Psoas muscle (tissue), 8 donors: ENCODE measurements around the gene EIF2S1. TPM values are rescaled to one million over a fixed set of nuclear protein-coding genes. Genes with fewer than 3 reads are reported as not detected.

Source experiments
- ATAC-seq, 4 donors: fragments of 200-7000 bp; cut with Tn5 transposase; one replicate each; pipeline ENCODE4 v1.9.1; 2020; ENCODE audit warnings: moderate library complexity in 3 of 4, mild to moderate bottlenecking in 2 of 4
- DNase-seq, 2 donors: peaks; one replicate each; pipeline ENCODE4 v3.0.0-alpha.2; 2020
- H3K27ac ChIP-seq: fragments of 200-600 bp; one replicate; pipeline ENCODE4 v1.8.0; 2022
- H3K27me3 ChIP-seq, 3 donors: fragments of 200-600 bp in 1 of 3; one replicate each; pipeline versions ENCODE4 v1.6.1 to v1.8.0; 2013 to 2022; ENCODE audit warnings: low read length in 2 of 3, mild to moderate bottlenecking in 2 of 3, moderate library complexity in 1 of 3; ENCODE audit not compliant: insufficient read depth in 3 of 3
- H3K36me3 ChIP-seq, 2 donors: fragments of 200-600 bp in 1 of 2; one replicate each; pipeline versions ENCODE4 v1.6.1 to v1.8.0; 2013 to 2022; ENCODE audit warnings: low read depth in 1 of 2, mild to moderate bottlenecking in 1 of 2, moderate library complexity in 1 of 2; ENCODE audit not compliant: insufficient read depth in 1 of 2
- H3K4me1 ChIP-seq: fragments of 200-600 bp; one replicate; pipeline ENCODE4 v1.8.0; 2022
- H3K4me3 ChIP-seq: fragments of 200-600 bp; one replicate; pipeline ENCODE4 v1.8.0; 2022; ENCODE audit warnings: mild to moderate bottlenecking
- H3K9me3 ChIP-seq: fragments of 200-600 bp; one replicate; pipeline ENCODE4 v1.8.0; 2022
- CTCF ChIP-seq: fragments of 200-600 bp; IDR thresholded peaks from one replicate; pipeline ENCODE4 v1.8.0; 2022; ENCODE audit warnings: antibody characterized with exemption
- WGBS, 3 donors: extraction: QIAGEN DNeasy Blood & Tissue Kit; methylation state at CpG; one replicate each; pipeline versions ENCODE4 v1.1.6 to v1.1.7; 2013; 5-methylcytosine and 5-hydroxymethylcytosine counted together
- intact Hi-C, 2 donors: fragments of 100-400 bp; cut with DNase I; formaldehyde crosslinking; loops; one replicate each; pipeline versions ENCODE4 v1.11.0 to v1.14.2; 2022
- polyA plus RNA-seq, 3 donors: library from polyadenylated mRNA; stranded (reverse); fragments of 200-250 nt; gene quantifications; one replicate each; pipeline ENCODE4 v1.2.3, GENCODE V29; 2013
- total RNA-seq, 4 donors: library from RNA; stranded (reverse); fragmentation: NEBNext Ultra II Directional in 2 of 4; extraction: Animal tissue kit (Norgen Biotek cat#: 25700) in 2 of 4; gene quantifications; one replicate each; pipeline versions ENCODE4 v1.2.1 to v1.2.4, GENCODE V29; 2021 to 2023
- donor health status: healthy with polysubstance abuse.
- donor health status: DM: no; HTN: no; CAD: no; lungs with moderate emphysema.
- donor health status: Bipolar disorder and iron deficiency.
- donor health status: healthy.
- donor health status: DM: yes; HTN: yes; CAD: no.
- donor health status: DM: no; HTN: no; CAD: no.
- donor health status: DM: no; HTN: no; CAD: no.
- donor health status: DM: yes; HTN: yes; CAD: no.

Gene EIF2S1
- total and polyA plus RNA-seq, 7 donors: 89.7 to 299 (median 136) TPM

- Histone ChIP-seq H3K27ac (no peak overlapping the region), H3K4me3 (no peak overlapping the region), H3K36me3 (no peaks in the 10 kb centered on the region), H3K27me3 (no peaks in the 10 kb centered on the region), H3K4me1 (no peaks in the 10 kb centered on the region), H3K9me3 (no peaks in the 10 kb centered on the region)
- DNase-seq (no peak), ATAC-seq (peak; percentile 40 to 73 (median 52))
- intact Hi-C loops: loop anchor here (10.0 kb wide), 1 partner anchor 283 kb away; the partner anchor contains the start of gene RDH12 (in 2 of the 2)
- WGBS, 3 donors: 83 to 87% (median 83%) methylated on average over 11 of the region's 11 CpGs
- TF ChIP-seq CTCF: no peak
Measured at GRCh38 chr14:67421356-67422224, 61.5 kb downstream of the EIF2S1 start.

DNA sequence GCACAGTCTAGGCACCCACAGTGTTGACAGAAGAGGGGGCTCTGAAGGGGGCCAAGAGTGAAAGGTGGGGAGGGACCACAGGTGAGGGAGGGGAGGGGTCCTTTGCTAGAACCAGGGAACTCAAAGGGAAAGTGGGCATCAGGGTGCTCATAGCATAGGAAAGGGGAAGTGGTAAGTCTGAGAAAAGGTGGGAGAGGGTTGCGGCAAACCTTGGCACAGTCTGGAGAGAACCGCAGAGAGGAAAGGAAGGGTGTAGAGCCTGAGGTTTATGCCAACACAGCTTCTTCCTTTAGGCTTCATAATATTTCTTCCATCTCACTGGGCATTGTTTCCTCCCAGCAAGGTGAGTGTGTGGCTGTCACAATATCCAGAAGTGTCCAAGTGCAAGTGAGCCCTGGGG, 63.3 kb downstream of the EIF2S1 start:
- ATAC-seq: no peak
- TF ChIP-seq CTCF: no peak
- intact Hi-C loops: loop anchor here (10.0 kb wide), 1 partner anchor 281 kb away; the partner anchor contains the start of gene RDH12 (in 2 of the 2)
- H3K27ac ChIP-seq: no peak overlapping the region
- peaks cover 12% of the 10 kb centered on the region for H3K4me1 ChIP-seq
- WGBS, 3 donors: 70 to 84% (median 83%) methylated on average over 2 of the region's 2 CpGs
- no peaks in the 10 kb centered on the region for H3K36me3 ChIP-seq
- H3K27me3 ChIP-seq: no peaks in the 10 kb centered on the region
- no peaks in the 10 kb centered on the region for H3K9me3 ChIP-seq
- H3K4me3 ChIP-seq: no peak overlapping the region
- DNase-seq: no peak

DNA sequence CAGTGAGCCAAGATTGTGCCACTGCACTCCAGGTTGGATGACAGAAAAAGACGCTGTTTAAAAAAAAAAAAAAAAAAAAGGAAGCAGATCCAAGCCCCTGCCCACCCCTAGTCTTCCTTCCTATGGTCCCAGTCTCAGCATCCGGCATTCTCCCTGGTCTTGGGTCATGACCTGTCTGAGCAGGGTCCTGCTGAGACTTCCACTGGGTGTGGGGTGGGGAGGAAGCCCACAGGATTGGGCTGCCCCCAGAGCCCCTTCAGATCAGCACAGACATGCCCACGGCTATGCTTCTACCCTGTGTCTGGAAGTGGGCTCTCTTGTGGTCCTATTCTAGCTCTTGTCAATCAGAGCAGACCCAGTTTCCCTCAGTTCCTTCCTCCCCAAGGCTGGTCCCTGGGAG, 64.4 kb downstream of the EIF2S1 start:
- no peak for DNase-seq
- Histone ChIP-seq H3K27me3 (no peaks in the 10 kb centered on the region), H3K4me1 (peaks cover 12% of the 10 kb centered on the region), H3K4me3 (no peak overlapping the region), H3K9me3 (no peaks in the 10 kb centered on the region), H3K36me3 (no peaks in the 10 kb centered on the region), H3K27ac (no peak overlapping the region)
- no peak for ATAC-seq
- 52 to 75% (median 58%) methylated on average over 3 of the region's 3 CpGs for WGBS, 3 donors
- TF ChIP-seq CTCF: no peak
- intact Hi-C loops: loop anchor here (10.0 kb wide), 1 partner anchor 280 kb away; the partner anchor contains the start of gene RDH12 (in 2 of the 2)

DNA sequence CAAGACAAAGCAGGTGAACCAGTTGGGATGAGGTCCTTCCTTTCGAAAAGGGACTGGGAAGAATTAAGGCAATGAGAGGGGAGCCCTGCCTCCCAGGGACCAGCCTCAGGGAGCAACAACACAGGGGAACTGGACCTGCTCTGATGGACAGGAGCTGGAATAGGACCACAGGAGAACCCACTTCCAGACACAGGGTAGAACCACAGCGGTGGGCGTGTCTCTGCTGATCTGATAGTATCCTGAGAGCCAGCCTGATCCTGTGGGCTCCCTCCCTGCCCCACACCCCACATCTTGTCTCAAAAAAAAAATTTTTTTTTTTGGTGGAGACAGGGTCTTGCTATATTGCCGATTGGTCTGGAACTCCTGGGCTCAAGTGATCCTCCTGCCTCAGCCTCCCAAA, 65.5 kb downstream of the EIF2S1 start:
- no peak for ATAC-seq
- no peak for TF ChIP-seq CTCF
- intact Hi-C loops: loop anchor here (2.0 to 10.0 kb wide), 3 partner anchors 62 to 279 kb away; partner anchors contain the start of genes RDH12 (in 2 of the 2) and TMEM229B (in 1 of the 2)
- Histone ChIP-seq H3K27me3 (no peaks in the 10 kb centered on the region), H3K27ac (no peak overlapping the region), H3K9me3 (no peaks in the 10 kb centered on the region), H3K4me3 (no peak overlapping the region), H3K4me1 (peaks cover 12% of the 10 kb centered on the region), H3K36me3 (no peaks in the 10 kb centered on the region)
- 80 to 86% (median 83%) methylated on average over 4 of the region's 4 CpGs for WGBS, 3 donors
- no peak for DNase-seq
